A549 treated with dexamethasone at 1 μM for 4 hours (cell line): Measurements from ENCODE around the gene MYO18B. TPM values are rescaled to one million over a fixed set of nuclear protein-coding genes. Genes with fewer than 3 reads are reported as not detected.

ENCODE experiments used
- total RNA-seq: library from RNA; stranded (reverse); fragments of 200-300 nt; extraction: Qiagen RNA extraction; gene quantifications from 5 replicates; pipeline ENCODE4 v1.2.3, GENCODE V29; 2022

MYO18B gene, protein sequence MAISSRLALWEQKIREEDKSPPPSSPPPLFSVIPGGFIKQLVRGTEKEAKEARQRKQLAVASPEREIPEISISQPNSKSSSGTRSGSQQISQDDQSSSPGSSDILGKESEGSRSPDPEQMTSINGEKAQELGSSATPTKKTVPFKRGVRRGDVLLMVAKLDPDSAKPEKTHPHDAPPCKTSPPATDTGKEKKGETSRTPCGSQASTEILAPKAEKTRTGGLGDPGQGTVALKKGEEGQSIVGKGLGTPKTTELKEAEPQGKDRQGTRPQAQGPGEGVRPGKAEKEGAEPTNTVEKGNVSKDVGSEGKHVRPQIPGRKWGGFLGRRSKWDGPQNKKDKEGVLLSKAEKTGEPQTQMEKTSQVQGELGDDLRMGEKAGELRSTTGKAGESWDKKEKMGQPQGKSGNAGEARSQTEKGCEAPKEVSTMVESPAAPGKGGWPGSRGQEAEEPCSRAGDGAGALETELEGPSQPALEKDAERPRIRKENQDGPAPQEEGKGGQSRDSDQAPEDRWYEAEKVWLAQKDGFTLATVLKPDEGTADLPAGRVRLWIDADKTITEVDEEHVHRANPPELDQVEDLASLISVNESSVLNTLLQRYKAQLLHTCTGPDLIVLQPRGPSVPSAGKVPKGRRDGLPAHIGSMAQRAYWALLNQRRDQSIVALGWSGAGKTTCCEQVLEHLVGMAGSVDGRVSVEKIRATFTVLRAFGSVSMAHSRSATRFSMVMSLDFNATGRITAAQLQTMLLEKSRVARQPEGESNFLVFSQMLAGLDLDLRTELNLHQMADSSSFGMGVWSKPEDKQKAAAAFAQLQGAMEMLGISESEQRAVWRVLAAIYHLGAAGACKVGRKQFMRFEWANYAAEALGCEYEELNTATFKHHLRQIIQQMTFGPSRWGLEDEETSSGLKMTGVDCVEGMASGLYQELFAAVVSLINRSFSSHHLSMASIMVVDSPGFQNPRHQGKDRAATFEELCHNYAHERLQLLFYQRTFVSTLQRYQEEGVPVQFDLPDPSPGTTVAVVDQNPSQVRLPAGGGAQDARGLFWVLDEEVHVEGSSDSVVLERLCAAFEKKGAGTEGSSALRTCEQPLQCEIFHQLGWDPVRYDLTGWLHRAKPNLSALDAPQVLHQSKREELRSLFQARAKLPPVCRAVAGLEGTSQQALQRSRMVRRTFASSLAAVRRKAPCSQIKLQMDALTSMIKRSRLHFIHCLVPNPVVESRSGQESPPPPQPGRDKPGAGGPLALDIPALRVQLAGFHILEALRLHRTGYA (N-terminal part only)
- total RNA-seq, result 0.02 to 0.08 TPM (median 0.05 TPM) in 5 replicates

DNA sequence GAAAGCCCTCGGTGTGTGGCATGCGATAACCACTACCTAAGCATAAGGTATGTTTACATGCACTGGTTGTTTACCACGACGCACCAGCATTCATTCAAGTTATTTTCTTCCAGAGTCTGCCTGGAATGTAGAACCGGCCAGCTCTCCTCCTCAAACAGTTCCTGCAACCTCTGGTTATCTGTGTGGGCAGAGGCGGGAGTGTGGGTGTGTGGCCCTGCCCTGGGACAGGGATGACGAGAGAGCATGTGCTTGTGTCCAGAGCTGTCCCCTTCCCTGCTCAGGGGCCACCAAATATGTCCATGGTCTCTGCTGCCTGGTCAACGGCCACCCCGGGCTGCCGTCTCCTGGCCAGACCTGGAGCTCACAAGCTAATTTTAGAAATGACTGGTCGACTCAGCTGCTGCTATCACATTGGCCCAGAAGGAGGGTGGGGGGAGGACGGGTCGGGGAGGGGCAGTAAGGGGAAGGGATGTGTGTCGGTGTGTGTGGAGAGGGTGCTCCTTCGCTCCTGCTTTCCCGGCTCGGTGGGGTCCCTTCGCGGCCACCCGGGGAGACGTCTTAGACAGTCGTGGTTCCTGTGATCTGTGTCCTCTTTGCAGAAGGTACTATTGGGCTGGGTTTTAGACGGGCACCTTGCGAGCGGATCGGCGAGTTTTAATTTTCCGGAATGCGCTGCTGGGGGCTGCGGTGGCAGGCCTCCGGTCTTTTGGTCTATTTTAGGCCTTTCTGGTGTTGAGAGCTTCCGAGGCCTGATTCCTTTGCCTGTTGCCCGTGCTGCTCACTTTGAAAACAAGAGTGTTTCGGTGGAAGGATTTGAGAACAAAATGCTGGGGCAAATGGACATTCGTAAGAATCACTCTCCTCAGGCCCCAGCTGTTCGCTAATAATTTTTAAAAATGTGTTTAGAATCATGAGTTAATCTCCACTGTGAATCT lies at the start of gene MYO18B:
MYO18B (plus strand) TSS at position 497 of the 935 bp plus-strand sequence. CDS start 18,905 bp downstream, outside the sequence.

Other genes starting within 250 kb of the MYO18B start
- 3.5 to 4.4 TPM (median 3.9 TPM) in 5 replicates for gene GRK3, start 177.5 kb upstream of the MYO18B start, total RNA-seq